Measurements from ENCODE around the gene PTGR2.

- TF ChIP-seq POLR2AphosphoS5 (IDR thresholded peaks at IDR 0.05; ENCODE audit: borderline replicate concordance, low read depth, low read length) = no peak
- TF ChIP-seq EZH2 (IDR thresholded peaks at IDR 0.05) = no peak
Observed at GRCh38 chr14:73878436-73878835, 26.8 kb downstream of the PTGR2 start.

Data from SK-N-MC (cell line).